Upper lobe of right lung (tissue), 1 donor: Measurements from ENCODE around the gene HERPUD2. TPM values are rescaled to one million over a fixed set of nuclear protein-coding genes. Genes with fewer than 3 reads are reported as not detected.

Experiments
- ATAC-seq: fragments of 200-7000 bp; cut with Tn5 transposase; one replicate; pipeline ENCODE4 v1.9.1; 2020; ENCODE audit warnings: mild to moderate bottlenecking, moderate library complexity
- DNase-seq: peaks from one replicate; pipeline ENCODE4 v3.0.0-alpha.2; 2020
- H3K27ac ChIP-seq: fragments of 200-600 bp; one replicate; pipeline ENCODE4 v1.8.0; 2022
- H3K27me3 ChIP-seq: fragments of 200-600 bp; one replicate; pipeline ENCODE4 v1.8.0; 2022; ENCODE audit warnings: mild to moderate bottlenecking
- H3K36me3 ChIP-seq: fragments of 200-600 bp; one replicate; pipeline ENCODE4 v1.8.0; 2022
- H3K4me1 ChIP-seq: fragments of 200-600 bp; one replicate; pipeline ENCODE4 v1.8.0; 2022
- H3K4me3 ChIP-seq: fragments of 200-600 bp; one replicate; pipeline ENCODE4 v1.8.0; 2022; ENCODE audit warnings: mild to moderate bottlenecking
- H3K9me3 ChIP-seq: fragments of 200-600 bp; one replicate; pipeline ENCODE4 v1.8.0; 2022
- intact Hi-C: fragments of 100-400 bp; cut with DNase I; formaldehyde crosslinking; loops from one replicate; pipeline ENCODE4 v1.11.0; 2022
- long read RNA-seq: library from polyadenylated mRNA; unstranded; transcript quantifications from one replicate; pipeline ENCODE4 v2.0.0, GENCODE V29; 2021
- total RNA-seq: library from RNA; stranded (reverse); fragmentation: NEBNext Ultra II Directional; extraction: Animal tissue kit (Norgen Biotek cat#: 25700); gene quantifications from one replicate; pipeline ENCODE4 v1.2.1, GENCODE V29; 2021
- TF ChIP-seq, protein P1 (sequence below): fragments of 200-600 bp; IDR thresholded peaks from one replicate; pipeline ENCODE4 v1.8.0; 2022; ENCODE audit warnings: antibody characterized with exemption
- donor health status: DM: no; HTN: yes; CAD: no; lungs with severe emphysema.

Gene HERPUD2, protein sequence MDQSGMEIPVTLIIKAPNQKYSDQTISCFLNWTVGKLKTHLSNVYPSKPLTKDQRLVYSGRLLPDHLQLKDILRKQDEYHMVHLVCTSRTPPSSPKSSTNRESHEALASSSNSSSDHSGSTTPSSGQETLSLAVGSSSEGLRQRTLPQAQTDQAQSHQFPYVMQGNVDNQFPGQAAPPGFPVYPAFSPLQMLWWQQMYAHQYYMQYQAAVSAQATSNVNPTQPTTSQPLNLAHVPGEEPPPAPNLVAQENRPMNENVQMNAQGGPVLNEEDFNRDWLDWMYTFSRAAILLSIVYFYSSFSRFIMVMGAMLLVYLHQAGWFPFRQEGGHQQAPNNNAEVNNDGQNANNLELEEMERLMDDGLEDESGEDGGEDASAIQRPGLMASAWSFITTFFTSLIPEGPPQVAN
- total RNA-seq: 32.6 TPM
- long read RNA-seq, transcript HERPUD2-202 (8 exons, 3,057 nt): major isoform, 43 of 67 reads
- long read RNA-seq, transcript HERPUD2-201 (9 exons, 2,474 nt): minor isoform, 8 of 67 reads
- long read RNA-seq, partial matches to known transcripts: 3 of 67 reads
- long read RNA-seq, other reads (novel, unspliced or antisense): 13 of 67 reads

DNA sequence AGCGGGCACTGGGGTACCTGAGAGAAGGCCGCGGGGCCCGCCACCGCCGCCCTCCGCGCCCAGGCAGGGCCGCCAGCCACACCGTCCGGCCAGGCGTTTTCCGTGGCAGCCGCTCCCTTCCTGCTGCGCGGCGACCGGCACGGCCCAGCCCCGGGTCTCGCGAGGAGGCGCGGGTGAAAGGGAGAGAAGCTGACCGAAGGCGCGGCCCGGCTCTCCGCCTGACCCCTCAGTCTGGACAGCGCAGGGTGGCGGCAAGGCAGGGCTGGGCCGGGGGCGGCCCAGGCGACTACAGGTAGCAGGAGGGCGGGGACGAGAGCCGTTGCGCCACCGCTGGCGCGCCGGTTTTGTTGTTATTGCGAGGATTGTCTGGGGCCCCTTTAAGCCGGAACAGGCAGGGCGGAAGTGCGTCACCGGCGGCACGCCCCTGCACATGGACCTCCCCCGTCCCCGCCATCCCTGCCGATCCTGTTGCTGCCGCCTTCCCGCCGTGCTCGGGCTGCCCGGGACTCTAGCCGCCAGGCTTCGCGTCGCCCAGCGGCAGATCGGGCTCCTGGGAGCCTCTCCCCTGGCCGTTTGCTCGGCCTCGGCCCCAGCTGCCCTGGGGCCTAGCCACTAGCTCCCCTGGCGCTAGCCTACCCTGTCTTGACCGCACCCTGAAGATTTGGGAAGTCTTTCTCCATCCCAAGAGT is at the start of gene HERPUD2:
Gene HERPUD2, minus strand, starts transcription at position 352 of the 689 bp plus-strand sequence. CDS start 805 bp downstream, outside the sequence.
- ATAC-seq (peak; percentile 96), DNase-seq (peak; percentile 98)
- intact Hi-C loops: no loop called here
- Histone ChIP-seq H3K27ac (peak within 1 kb of the TSS; percentile 98), H3K4me3 (peak within 1 kb of the TSS; percentile 85), H3K36me3 (no peaks in the 10 kb centered on the region), H3K4me1 (peaks cover 46% of the 10 kb centered on the region), H3K27me3 (no peaks in the 10 kb centered on the region), H3K9me3 (no peaks in the 10 kb centered on the region)
- TF ChIP-seq, protein P1, sequence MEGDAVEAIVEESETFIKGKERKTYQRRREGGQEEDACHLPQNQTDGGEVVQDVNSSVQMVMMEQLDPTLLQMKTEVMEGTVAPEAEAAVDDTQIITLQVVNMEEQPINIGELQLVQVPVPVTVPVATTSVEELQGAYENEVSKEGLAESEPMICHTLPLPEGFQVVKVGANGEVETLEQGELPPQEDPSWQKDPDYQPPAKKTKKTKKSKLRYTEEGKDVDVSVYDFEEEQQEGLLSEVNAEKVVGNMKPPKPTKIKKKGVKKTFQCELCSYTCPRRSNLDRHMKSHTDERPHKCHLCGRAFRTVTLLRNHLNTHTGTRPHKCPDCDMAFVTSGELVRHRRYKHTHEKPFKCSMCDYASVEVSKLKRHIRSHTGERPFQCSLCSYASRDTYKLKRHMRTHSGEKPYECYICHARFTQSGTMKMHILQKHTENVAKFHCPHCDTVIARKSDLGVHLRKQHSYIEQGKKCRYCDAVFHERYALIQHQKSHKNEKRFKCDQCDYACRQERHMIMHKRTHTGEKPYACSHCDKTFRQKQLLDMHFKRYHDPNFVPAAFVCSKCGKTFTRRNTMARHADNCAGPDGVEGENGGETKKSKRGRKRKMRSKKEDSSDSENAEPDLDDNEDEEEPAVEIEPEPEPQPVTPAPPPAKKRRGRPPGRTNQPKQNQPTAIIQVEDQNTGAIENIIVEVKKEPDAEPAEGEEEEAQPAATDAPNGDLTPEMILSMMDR: peak; percentile 8

DNA sequence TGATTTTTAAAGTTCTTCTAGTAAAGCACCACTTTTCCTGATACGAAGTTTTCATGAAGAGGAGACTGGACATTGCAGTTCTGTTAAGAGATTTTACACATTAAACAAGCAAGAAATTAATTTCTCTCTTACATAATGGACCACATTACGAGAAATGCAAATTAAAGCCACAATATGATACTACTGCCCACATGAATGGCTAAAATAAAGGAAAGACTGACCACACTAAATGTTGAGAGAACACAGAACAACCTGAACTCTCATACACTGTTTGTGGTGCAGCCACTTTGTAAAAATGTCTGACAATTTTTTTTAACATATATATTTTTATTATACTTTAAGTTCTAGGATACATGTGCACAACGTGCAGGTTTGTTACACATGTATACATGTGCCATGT is 44.0 kb upstream of the HERPUD2 start:
- Histone ChIP-seq H3K4me1 (no peaks in the 10 kb centered on the region), H3K27me3 (no peaks in the 10 kb centered on the region), H3K27ac (no peak overlapping the region), H3K9me3 (no peaks in the 10 kb centered on the region), H3K4me3 (no peak overlapping the region), H3K36me3 (no peaks in the 10 kb centered on the region)
- intact Hi-C loops: no loop called here
- no peak for ATAC-seq
- DNase-seq: no peak
- TF ChIP-seq, protein P1: no peak

DNA sequence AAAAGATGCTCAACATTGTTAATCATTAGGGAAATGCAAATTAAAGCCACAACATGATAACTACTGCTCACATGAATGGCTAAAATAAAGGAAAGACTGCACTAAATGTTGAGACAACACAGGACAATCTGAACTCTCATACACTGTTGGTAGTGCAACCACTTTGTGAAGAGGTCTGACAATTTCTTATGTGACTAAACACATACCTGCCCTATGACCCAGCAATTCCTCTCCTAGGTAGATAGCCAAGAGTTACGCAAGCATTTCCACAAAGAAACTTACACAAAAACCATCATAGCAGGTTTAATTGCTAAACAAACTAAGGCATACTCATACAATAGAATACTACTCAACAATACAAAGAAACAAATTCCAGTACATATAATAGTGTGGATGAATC is 41.8 kb upstream of the HERPUD2 start:
- Histone ChIP-seq H3K9me3 (no peaks in the 10 kb centered on the region), H3K27me3 (no peaks in the 10 kb centered on the region), H3K4me3 (no peak overlapping the region), H3K4me1 (no peaks in the 10 kb centered on the region), H3K36me3 (no peaks in the 10 kb centered on the region), H3K27ac (no peak overlapping the region)
- TF ChIP-seq, protein P1: no peak
- no peak for DNase-seq
- peak; percentile 82 for ATAC-seq
- intact Hi-C loops: no loop called here

DNA sequence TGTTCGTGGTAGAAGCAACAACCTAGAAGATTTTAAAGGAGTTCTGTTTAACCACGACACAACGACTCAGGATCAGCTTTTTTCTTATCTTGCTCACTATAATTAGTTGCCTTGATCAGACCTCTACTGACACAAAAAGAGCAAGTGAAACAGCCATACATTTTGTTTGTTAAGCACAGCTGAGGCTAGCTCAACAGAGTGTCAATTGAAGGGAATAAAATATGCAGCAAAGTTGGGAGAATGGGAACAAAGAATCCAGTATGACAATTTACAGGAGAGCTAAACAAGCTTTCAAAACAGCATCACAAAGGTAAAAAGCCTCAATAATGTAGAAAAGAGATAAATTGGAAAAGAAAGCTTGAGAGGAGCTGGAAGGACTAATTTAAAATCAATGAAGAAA is 40.5 kb upstream of the HERPUD2 start:
- DNase-seq (no peak), ATAC-seq (no peak)
- TF ChIP-seq, protein P1: no peak
- H3K27ac ChIP-seq: no peak overlapping the region
- no peaks in the 10 kb centered on the region for H3K9me3 ChIP-seq
- H3K4me3 ChIP-seq: no peak overlapping the region
- H3K27me3 ChIP-seq: no peaks in the 10 kb centered on the region
- intact Hi-C loops: no loop called here
- H3K36me3 ChIP-seq: no peaks in the 10 kb centered on the region
- H3K4me1 ChIP-seq: no peaks in the 10 kb centered on the region

DNA sequence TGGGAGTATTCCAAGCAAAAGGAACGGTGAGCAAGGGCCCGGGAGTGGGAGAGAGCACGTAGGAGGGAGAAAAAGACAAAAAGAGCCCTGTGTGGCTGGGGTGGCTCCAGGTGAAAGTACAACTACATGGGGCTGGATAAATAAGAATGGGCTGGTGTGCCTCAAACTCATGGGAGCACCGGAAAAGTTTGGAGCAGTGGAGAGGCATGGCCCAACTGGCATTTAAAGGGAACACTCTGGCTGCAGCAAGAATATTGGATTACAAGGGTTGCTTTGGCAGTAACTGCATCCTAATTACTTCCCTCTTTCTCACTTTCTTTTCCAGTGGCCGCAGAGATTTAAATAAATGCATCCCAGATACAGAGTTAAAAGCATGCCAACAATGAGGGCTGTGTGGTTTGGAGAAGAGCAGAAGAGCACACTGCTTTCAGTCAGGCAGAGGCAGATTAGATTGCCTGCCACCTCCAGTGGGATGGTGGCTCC is 39.1 kb upstream of the HERPUD2 start:
- intact Hi-C loops: no loop called here
- ATAC-seq (no peak), DNase-seq (no peak)
- H3K27me3 ChIP-seq: no peaks in the 10 kb centered on the region
- peaks cover under 1% of the 10 kb centered on the region for H3K4me1 ChIP-seq
- no peaks in the 10 kb centered on the region for H3K9me3 ChIP-seq
- TF ChIP-seq, protein P1: no peak
- H3K27ac ChIP-seq: no peak overlapping the region
- H3K36me3 ChIP-seq: no peaks in the 10 kb centered on the region
- H3K4me3 ChIP-seq: no peak overlapping the region
